Measurements from ENCODE around the gene POR.
"Not testable (repeated sequence)": the region's sequence is repeated elsewhere in the genome, so short reads cannot be mapped to it uniquely, and the experiment has no call there.

POR gene

GRCh38 chr7:75892634-75893272 is 22.2 kb upstream of the POR start:
- Mint-ChIP-seq H3K9me3 (no peaks in the 10 kb centered on the region), H3K36me3 (peaks cover 14% of the 10 kb centered on the region), H3K27ac (peak overlapping the region; percentile 19), H3K4me1 (peaks cover 12% of the 10 kb centered on the region), H3K4me3 (no peak overlapping the region)
- ATAC-seq (no peak), DNase-seq (ENCODE audit: low spot score in 2 of 2) (no peak)

DNA sequence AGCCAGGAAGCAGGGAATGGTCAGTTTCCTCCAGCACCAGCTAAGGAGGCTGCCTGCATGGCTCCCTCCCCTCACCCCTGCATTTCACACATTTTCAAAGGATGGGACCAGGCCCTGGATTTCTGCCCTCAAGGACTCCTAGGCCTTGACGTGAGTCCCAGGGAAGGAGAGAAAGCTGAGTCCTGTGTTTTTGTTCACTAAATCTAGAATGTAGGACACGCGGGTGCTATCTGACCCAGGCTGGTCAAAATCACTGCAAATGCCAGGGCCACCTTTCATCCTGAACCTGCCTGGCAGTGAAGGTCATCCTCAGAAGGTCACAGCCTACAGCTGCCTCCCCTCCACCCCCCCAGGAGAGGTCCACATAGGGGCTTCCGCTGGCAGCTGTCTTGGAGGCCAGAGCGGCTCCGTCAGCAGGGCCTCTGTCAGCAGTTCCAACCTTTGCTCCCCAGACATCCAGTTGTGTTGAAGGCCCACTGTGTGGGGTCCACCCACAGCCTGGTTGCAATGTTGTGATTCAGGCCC is 18.1 kb upstream of the POR start:
- no peak overlapping the region for H3K27ac Mint-ChIP-seq
- DNase-seq (ENCODE audit: low spot score in 2 of 2) (no peak), ATAC-seq (no peak)
- no peaks in the 10 kb centered on the region for H3K9me3 Mint-ChIP-seq
- H3K36me3 Mint-ChIP-seq = no peaks in the 10 kb centered on the region
- peaks cover 7% of the 10 kb centered on the region for H3K4me1 Mint-ChIP-seq
- H3K4me3 Mint-ChIP-seq = no peak overlapping the region

DNA sequence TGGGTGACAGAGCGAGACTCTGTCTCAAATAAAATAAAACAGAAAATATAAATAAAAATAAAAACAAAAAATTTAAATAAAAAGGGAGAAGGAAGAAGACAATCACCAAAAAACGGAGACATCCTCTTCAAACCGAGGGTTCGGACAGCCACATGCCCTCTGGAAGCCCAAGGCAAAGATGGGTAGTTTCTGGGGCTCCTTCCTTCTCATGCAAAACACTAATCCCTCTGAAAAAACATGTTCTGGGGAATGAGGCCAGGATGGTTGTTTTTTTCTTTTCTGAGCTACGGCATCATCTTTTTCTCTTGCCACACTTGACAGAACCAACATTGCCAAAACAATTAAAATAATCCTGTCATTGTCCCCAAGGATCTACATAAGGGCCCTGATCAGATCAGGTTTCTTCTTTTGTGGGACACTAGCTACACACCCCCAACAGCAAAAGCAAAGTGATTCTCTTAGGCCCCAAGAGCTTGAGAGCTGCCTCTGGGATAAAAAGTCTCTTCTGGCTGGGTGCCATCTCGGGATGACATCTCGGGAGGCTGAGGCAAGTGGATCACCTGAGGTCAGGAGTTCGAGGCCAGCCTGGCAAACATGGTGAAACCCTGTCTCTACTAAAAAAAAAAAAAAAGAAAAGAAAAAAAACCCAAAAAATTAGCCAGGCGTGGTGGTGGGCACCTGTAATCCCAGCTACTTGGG is 14.2 kb upstream of the POR start:
- no peak overlapping the region for H3K4me3 Mint-ChIP-seq
- no peak for DNase-seq (ENCODE audit: low spot score in 2 of 2)
- H3K27ac Mint-ChIP-seq = no peak overlapping the region
- H3K36me3 Mint-ChIP-seq = no peaks in the 10 kb centered on the region
- no peak for ATAC-seq
- H3K9me3 Mint-ChIP-seq = no peaks in the 10 kb centered on the region
- H3K4me1 Mint-ChIP-seq = no peaks in the 10 kb centered on the region

DNA sequence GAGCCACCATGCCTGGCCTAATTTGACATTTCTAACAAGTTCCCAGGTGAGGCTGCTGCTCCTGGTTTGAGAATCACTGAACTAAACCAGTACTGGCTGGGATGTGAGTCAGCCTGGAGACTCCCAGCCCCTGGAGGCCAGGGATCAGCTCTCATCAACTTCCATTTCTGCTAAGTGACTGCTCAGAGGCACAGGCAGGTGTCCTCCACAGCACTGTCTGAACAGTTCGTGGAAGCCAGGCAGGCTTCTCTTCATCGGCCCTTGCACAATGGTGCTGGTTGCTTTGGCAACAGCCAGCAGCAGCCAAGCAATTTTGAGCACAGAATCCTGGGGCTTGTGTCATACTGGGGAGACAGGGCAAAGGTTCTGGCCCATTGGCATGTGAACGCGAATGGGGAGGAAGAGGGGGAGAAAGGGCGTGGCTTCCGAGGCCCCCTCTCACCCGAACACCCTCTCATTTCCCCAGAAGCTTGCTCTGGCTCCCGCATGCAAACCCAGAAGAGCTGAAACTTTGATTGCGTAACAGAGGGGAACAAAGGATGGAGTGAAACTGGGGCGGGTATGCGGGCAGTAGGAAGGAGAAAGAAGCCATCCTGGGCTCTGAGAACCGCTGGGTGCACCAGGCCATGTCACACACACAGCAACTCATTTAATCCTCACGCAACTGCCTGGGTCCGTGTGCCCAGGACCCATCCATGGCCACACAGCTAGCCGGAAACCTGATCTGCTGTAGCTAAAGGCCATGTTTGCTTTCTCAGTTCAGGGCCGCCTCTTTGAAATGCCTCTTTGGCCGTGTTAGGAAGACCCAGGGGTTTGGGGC is 9.0 kb upstream of the POR start:
- DNase-seq (ENCODE audit: low spot score in 2 of 2) (no peak), ATAC-seq (no peak)
- Mint-ChIP-seq H3K4me1 (no peaks in the 10 kb centered on the region), H3K27ac (no peak overlapping the region), H3K9me3 (no peaks in the 10 kb centered on the region), H3K4me3 (no peak overlapping the region), H3K36me3 (no peaks in the 10 kb centered on the region)

DNA sequence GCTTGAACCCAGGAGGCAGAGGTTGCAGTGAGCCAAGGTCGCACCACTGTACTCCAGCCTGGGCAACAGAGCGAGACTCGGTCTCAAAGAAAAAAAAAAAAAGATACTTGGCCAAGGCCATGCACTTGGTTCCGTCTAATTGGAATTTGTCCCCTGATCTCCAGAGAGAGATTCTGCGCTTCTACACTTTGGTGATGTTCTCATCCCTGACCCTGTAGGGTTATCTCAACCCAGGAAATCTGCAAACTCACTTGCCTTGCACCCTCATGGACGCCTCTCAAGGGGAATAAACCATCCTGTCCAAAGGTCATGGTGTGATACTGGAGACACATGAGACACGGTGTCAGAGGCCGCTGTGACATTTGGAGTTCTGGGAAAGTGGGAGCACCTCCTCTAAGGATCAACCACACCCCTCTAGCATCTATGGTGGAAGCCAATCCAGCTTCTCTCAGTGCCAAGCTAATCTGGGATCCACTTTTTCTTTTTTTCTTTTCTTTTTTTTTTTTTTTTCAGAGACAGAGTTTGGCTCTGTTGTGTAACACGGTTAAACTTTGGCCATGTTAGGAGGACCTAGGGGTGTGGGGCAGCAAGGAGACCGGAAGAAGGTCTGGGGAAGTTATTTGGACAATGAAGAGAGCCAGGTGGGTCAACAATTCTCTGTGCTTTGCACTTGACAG is 7.8 kb upstream of the POR start:
- Mint-ChIP-seq H3K9me3 (no peaks in the 10 kb centered on the region), H3K4me1 (no peaks in the 10 kb centered on the region), H3K36me3 (no peaks in the 10 kb centered on the region), H3K27ac (no peak overlapping the region), H3K4me3 (no peak overlapping the region)
- no peak for DNase-seq (ENCODE audit: low spot score in 2 of 2)
- ATAC-seq = no peak

DNA sequence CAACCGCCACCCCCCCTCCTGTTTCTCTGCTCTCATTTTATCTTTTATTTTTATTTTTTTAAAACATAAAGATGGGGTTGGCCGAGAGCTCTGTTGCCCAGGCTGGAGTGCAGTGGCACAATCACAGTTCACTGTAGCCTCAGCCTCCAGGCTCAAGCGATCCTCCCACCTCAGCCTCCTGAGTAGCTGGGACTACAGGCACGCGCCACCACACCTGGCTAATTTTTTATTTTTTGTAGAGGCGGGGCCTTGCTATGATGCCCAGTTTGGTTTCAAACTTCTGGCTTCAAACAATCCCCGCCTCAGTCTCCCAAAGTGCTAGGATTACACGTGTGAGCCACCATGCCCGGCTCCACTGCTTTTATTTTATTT is 7.3 kb upstream of the POR start:
- not testable (repeated sequence) for ATAC-seq, H3K9me3 Mint-ChIP-seq

DNA sequence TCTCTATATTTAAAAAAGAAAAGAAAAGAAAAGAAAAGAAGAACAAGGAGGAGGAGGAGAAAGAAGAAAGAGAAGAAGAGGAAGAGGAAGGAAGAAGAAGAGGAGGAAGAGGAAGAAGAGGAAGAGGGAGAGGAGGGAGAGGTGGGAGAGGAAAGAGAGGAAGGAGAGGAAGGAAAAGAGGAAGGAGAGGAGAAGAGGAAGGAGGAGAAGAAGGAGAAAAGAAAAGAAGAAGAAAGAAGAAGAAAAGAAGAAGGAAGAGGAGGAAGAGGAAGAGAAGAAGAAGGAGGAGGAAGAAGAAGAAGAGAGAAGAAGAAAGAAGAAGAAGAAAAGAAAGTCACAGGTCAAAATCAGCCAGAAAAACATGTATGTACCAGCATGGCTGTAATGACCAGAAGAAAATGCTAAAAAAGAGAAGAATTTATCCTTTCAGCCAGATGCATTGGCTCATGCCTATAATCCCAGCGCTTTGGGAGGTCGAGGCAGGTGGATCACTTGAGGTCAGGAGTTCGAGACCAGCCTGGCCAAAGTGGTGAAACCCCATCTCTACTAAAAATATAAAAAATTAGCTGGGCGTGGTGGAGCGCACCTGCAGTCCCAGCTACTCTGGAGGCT is 5.3 kb upstream of the POR start:
- Mint-ChIP-seq H3K4me3 (no peak overlapping the region), H3K27ac (peak overlapping the region; percentile 30), H3K4me1 (no peaks in the 10 kb centered on the region), H3K9me3 (no peaks in the 10 kb centered on the region), H3K36me3 (peaks cover 6% of the 10 kb centered on the region)
- ATAC-seq = no peak
- DNase-seq (ENCODE audit: low spot score in 2 of 2) = no peak

More for the DNA sequence above, 7.3 kb upstream of the POR start:
- not testable (repeated sequence) for H3K4me1 Mint-ChIP-seq; H3K27ac Mint-ChIP-seq; DNase-seq (ENCODE audit: low spot score in 2 of 2); H3K4me3 Mint-ChIP-seq; H3K36me3 Mint-ChIP-seq

GRCh38 chr7:75911186-75911585 is 3.8 kb upstream of the POR start:
- DNase-seq (ENCODE audit: low spot score in 2 of 2); H3K27ac Mint-ChIP-seq; H3K9me3 Mint-ChIP-seq; H3K4me3 Mint-ChIP-seq; H3K4me1 Mint-ChIP-seq; ATAC-seq: not testable (repeated sequence)
- peaks cover 13% of the 10 kb centered on the region for H3K36me3 Mint-ChIP-seq

DNA sequence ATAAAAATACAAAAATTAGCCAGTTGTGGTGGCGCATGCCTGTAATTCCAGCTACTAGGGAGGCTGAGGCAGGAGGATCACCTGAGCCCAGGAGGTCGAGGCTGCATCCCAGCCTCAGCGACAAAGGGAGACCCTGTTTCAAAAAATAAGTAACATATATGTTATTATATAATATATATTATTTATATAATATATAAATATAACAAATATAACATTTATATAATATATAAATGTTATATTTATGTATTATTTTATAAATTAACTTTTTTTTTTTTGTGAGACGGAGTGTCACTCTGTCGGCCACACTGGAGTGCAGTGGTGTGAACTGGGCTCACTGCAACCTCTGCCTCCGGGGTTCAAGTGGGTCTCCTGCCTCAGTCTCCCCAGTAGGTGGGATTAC is 1.5 kb upstream of the POR start:
- peaks cover 1% of the 10 kb centered on the region for H3K4me1 Mint-ChIP-seq
- ATAC-seq = no peak
- H3K4me3 Mint-ChIP-seq = peak overlapping the region; percentile 81
- H3K27ac Mint-ChIP-seq = peak overlapping the region; percentile 81
- peaks cover 13% of the 10 kb centered on the region for H3K36me3 Mint-ChIP-seq
- no peaks in the 10 kb centered on the region for H3K9me3 Mint-ChIP-seq
- no peak for DNase-seq (ENCODE audit: low spot score in 2 of 2)

- peak overlapping the region; percentile 81 for H3K4me3 Mint-ChIP-seq
- peaks cover 13% of the 10 kb centered on the region for H3K36me3 Mint-ChIP-seq
- peaks cover 9% of the 10 kb centered on the region for H3K4me1 Mint-ChIP-seq
- H3K9me3 Mint-ChIP-seq = no peaks in the 10 kb centered on the region
- DNase-seq (ENCODE audit: low spot score in 2 of 2) (no peak), ATAC-seq (no peak)
- peak overlapping the region; percentile 81 for H3K27ac Mint-ChIP-seq
Observed at GRCh38 chr7:75914169-75914654, 743 bp upstream of the POR start.

- ATAC-seq = no peak
- peak; percentile 13 to 67 for DNase-seq (ENCODE audit: low spot score in 2 of 2)
- Mint-ChIP-seq H3K9me3 (no peaks in the 10 kb centered on the region), H3K27ac (peak overlapping the region; percentile 83), H3K4me3 (peak overlapping the region; percentile 81), H3K36me3 (peaks cover 13% of the 10 kb centered on the region), H3K4me1 (peaks cover 14% of the 10 kb centered on the region)
Observed at GRCh38 chr7:75915416-75916156, 631 bp downstream of the POR start.

DNA sequence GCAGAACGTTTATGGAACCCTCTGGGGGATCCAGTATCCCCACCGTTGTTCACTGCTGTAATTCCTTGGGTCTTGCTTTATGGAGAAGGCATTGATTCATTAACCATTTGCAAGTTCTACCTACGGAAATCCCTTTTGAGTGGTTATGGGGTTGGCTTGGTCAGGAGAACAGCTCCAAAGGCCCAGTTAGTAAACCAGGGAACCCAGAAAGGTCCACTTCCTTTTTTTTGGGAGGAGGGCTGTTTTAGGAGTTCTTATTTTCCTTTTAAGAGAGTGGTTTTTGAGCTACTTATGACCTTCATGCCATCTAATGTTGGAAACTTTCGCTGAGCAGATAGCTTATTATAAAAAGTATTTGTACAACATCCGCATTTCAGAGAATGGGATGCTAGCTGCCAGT is 1.3 kb downstream of the POR start:
- DNase-seq (ENCODE audit: low spot score in 2 of 2) (no peak), ATAC-seq (no peak)
- Mint-ChIP-seq H3K4me1 (peaks cover 15% of the 10 kb centered on the region), H3K36me3 (peaks cover 13% of the 10 kb centered on the region), H3K27ac (no peak overlapping the region), H3K9me3 (no peaks in the 10 kb centered on the region), H3K4me3 (peak overlapping the region; percentile 81)

DNA sequence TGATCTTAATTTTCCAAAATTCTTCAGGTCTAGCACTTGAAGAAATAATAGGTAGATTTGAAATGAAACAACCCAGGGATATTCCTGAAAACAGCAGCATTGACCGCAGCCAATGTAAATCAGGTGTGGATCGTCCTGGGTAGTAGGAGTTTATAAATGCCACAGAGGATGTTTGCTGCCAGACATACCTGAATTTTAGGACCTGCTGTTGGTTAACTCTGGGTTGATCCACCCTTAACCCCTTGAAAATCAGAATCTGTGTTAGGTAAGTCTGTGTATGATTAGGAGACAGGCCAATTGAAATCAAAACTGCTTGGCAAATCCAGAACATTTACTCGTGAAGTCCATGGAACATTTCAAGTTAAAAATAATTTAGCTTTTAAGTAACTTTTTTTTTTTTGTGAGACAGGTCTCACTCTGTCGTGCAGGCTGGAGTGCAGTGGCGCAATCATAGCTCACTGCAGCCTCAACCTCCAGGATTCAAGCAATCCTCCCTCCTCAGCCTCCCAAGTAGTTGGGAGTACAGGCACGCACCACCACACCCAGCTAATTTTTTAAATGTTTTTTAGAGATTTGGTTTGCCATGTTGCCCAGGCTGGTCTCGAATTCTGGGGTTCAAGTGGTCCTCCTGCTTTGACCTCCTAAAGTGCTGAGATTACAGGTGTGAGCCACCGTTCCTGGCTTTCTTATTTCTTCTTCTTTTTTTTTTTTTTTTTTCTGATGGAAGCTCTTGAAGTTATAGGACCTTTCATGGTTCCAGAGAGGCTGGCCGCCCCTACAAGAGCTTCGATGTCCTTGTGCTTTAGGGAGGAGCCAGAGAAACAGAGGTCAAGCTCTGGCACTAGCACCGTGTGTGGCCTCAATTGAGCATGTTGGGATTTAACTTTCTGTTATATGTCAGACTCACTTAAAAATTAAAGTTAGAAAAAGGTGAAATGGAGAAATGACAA is 2.0 kb downstream of the POR start:
- ATAC-seq (no peak), DNase-seq (ENCODE audit: low spot score in 2 of 2) (no peak)
- Mint-ChIP-seq H3K9me3 (no peaks in the 10 kb centered on the region), H3K4me1 (peaks cover 21% of the 10 kb centered on the region), H3K36me3 (peaks cover 13% of the 10 kb centered on the region), H3K4me3 (no peak overlapping the region), H3K27ac (no peak overlapping the region)

Measured in stimulated activated effector memory CD8-positive, alpha-beta T cell treated with anti-CD3 and anti-CD28 coated beads, Interleukin-12 subunit alpha, Interleukin-12 subunit beta, amount 100 ng/mL, for 72 hours (primary cell).